MM.1S (cell line): ENCODE data around the gene ANKRD13B.

Experiments
- DNase-seq: peaks from one replicate; pipeline ENCODE4 v3.0.0-alpha.2; 2015
- H2AFZ ChIP-seq: fragments of 300-600 bp; sonication (generic); 2 replicates; pipeline ENCODE4 v1.6.0; 2016; ENCODE audit warnings: antibody characterized with exemption, low read length
- H3F3A ChIP-seq: fragments of 300-600 bp; sonication (generic); 2 replicates; pipeline ENCODE4 v1.6.1; 2016; ENCODE audit warnings: mild to moderate bottlenecking, antibody characterized with exemption, low read length, moderate library complexity, mixed read lengths; ENCODE audit not compliant: insufficient read depth
- H3K27ac ChIP-seq: fragments of 300-600 bp; sonication (generic); 2 replicates; pipeline ENCODE4 v1.5.1; 2016; ENCODE audit warnings: mild to moderate bottlenecking, low read length
- H3K27me3 ChIP-seq: fragments of 300-600 bp; sonication (generic); replicated peaks from 2 replicates; pipeline ENCODE4 v1.6.0; 2016; ENCODE audit warnings: low read length; ENCODE audit not compliant: insufficient read depth
- H3K36me3 ChIP-seq: fragments of 300-600 bp; sonication (generic); replicated peaks from 2 replicates; pipeline ENCODE4 v1.6.1; 2016; ENCODE audit warnings: mild to moderate bottlenecking, low read length, mixed read lengths; ENCODE audit not compliant: insufficient read depth
- H3K4me1 ChIP-seq: fragments of 300-600 bp; sonication (generic); 2 replicates; pipeline ENCODE4 v1.6.1; 2016; ENCODE audit warnings: low read length, mixed read lengths
- H3K4me2 ChIP-seq: fragments of 300-600 bp; sonication (generic); 2 replicates; pipeline ENCODE4 v1.6.0; 2016; ENCODE audit warnings: low read depth, low read length
- H3K4me3 ChIP-seq: fragments of 300-600 bp; sonication (generic); 2 replicates; pipeline ENCODE4 v1.5.1; 2016; ENCODE audit warnings: low read length, mixed read lengths
- H3K79me2 ChIP-seq: fragments of 300-600 bp; sonication (generic); 2 replicates; pipeline ENCODE4 v1.6.1; 2016; ENCODE audit warnings: mixed run types, low read length, mixed read lengths
- H3K9ac ChIP-seq: fragments of 300-600 bp; sonication (generic); 2 replicates; pipeline ENCODE4 v1.6.1; 2016; ENCODE audit warnings: low read length, mixed read lengths
- H3K9me2 ChIP-seq: fragments of 300-600 bp; sonication (generic); replicated peaks from 2 replicates; pipeline ENCODE4 v1.6.1; 2016; ENCODE audit warnings: mild to moderate bottlenecking, low read length, mixed read lengths; ENCODE audit not compliant: insufficient read depth
- H3K9me3 ChIP-seq: fragments of 300-600 bp; sonication (generic); replicated peaks from 2 replicates; pipeline ENCODE4 v1.6.1; 2016; ENCODE audit warnings: mild to moderate bottlenecking, low read length, mixed read lengths; ENCODE audit not compliant: insufficient read depth
- H4K20me1 ChIP-seq: fragments of 300-600 bp; sonication (generic); 2 replicates; pipeline ENCODE4 v1.6.1; 2016; ENCODE audit warnings: mild to moderate bottlenecking, low read length, moderate library complexity, mixed read lengths; ENCODE audit not compliant: insufficient read depth
- EZH2 ChIP-seq: fragments of 300-600 bp; sonication (generic); optimal IDR thresholded peaks from 2 replicates; pipeline ENCODE3; 2017; ENCODE audit warnings: low read depth, mild to moderate bottlenecking, antibody characterized with exemption, low read length, mixed read lengths
- EZH2phosphoT487 ChIP-seq: fragments of 300-600 bp; sonication (generic); IDR thresholded peaks from 2 replicates; pipeline ENCODE4 v1.6.1; 2018; ENCODE audit warnings: antibody characterized with exemption, low read length
- TF ChIP-seq, protein P1 (sequence below): fragments of 300-600 bp; sonication (generic); IDR thresholded peaks from 2 replicates; pipeline ENCODE4 v1.5.1; 2016; ENCODE audit warnings: antibody characterized with exemption, low read length, mixed read lengths

The ANKRD13B gene

DNA sequence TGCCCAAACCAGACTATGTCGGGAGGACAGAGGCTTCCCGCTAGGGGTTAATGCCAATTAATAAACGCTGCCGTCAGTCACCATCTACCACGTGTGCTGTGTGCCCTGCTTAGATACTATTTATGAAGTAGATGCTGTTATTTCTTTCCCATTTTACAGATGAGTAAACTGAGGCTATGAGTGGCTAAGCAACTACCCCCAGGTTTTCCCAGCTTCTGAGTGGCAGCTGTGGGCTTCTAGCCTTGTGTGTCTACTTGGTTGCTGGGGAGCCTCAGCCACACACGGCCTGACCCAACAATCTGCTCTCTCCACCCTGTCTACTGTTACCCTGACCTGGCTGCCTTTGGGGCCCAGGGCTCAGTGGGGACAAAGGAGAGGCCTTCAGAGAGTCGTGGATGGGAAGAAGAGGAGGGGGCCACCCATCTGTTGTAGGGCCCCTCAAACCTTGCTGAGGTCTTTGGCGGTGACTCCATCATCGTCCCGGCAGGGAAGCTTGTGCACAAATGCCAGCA is 10.6 kb upstream of the ANKRD13B start:
- H3K9me2 ChIP-seq: no peaks in the 10 kb centered on the region
- peaks cover 8% of the 10 kb centered on the region; the same call in 1 of the 2 replicates for H3K4me1 ChIP-seq
- no peak for DNase-seq
- H3K79me2 ChIP-seq: peaks cover 41% of the 10 kb centered on the region
- H3K4me3 ChIP-seq: no peak overlapping the region
- H3K9ac ChIP-seq: no peak overlapping the region
- no peaks in the 10 kb centered on the region for H3F3A ChIP-seq
- no peak overlapping the region for H3K27ac ChIP-seq
- H3K36me3 ChIP-seq: no peaks in the 10 kb centered on the region
- H3K9me3 ChIP-seq: no peaks in the 10 kb centered on the region
- H4K20me1 ChIP-seq: no peaks in the 10 kb centered on the region
- H3K27me3 ChIP-seq: no peaks in the 10 kb centered on the region
- no peak overlapping the region for H2AFZ ChIP-seq
- no peak overlapping the region for H3K4me2 ChIP-seq
- TF ChIP-seq EZH2 (no peak), EZH2phosphoT487 (no peak)
- TF ChIP-seq, protein P1, sequence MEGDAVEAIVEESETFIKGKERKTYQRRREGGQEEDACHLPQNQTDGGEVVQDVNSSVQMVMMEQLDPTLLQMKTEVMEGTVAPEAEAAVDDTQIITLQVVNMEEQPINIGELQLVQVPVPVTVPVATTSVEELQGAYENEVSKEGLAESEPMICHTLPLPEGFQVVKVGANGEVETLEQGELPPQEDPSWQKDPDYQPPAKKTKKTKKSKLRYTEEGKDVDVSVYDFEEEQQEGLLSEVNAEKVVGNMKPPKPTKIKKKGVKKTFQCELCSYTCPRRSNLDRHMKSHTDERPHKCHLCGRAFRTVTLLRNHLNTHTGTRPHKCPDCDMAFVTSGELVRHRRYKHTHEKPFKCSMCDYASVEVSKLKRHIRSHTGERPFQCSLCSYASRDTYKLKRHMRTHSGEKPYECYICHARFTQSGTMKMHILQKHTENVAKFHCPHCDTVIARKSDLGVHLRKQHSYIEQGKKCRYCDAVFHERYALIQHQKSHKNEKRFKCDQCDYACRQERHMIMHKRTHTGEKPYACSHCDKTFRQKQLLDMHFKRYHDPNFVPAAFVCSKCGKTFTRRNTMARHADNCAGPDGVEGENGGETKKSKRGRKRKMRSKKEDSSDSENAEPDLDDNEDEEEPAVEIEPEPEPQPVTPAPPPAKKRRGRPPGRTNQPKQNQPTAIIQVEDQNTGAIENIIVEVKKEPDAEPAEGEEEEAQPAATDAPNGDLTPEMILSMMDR: no peak

- H3K4me2 ChIP-seq: no peak overlapping the region
- H3K9me3 ChIP-seq: no peaks in the 10 kb centered on the region
- no peak for DNase-seq
- TF ChIP-seq EZH2 (no peak), EZH2phosphoT487 (no peak)
- TF ChIP-seq, protein P1: no peak
- H3K9ac ChIP-seq: no peak overlapping the region
- H3K27me3 ChIP-seq: no peaks in the 10 kb centered on the region
- no peaks in the 10 kb centered on the region for H3F3A ChIP-seq
- no peak overlapping the region for H3K4me3 ChIP-seq
- H3K79me2 ChIP-seq: peaks cover 45% of the 10 kb centered on the region
- H3K4me1 ChIP-seq: peaks cover 11% of the 10 kb centered on the region; the same call in 1 of the 2 replicates
- no peak overlapping the region for H2AFZ ChIP-seq
- H4K20me1 ChIP-seq: no peaks in the 10 kb centered on the region
- no peaks in the 10 kb centered on the region for H3K36me3 ChIP-seq
- H3K27ac ChIP-seq: no peak overlapping the region
- no peaks in the 10 kb centered on the region for H3K9me2 ChIP-seq
Observed at GRCh38 chr17:29582772-29583171, 10.2 kb upstream of the ANKRD13B start.

DNA sequence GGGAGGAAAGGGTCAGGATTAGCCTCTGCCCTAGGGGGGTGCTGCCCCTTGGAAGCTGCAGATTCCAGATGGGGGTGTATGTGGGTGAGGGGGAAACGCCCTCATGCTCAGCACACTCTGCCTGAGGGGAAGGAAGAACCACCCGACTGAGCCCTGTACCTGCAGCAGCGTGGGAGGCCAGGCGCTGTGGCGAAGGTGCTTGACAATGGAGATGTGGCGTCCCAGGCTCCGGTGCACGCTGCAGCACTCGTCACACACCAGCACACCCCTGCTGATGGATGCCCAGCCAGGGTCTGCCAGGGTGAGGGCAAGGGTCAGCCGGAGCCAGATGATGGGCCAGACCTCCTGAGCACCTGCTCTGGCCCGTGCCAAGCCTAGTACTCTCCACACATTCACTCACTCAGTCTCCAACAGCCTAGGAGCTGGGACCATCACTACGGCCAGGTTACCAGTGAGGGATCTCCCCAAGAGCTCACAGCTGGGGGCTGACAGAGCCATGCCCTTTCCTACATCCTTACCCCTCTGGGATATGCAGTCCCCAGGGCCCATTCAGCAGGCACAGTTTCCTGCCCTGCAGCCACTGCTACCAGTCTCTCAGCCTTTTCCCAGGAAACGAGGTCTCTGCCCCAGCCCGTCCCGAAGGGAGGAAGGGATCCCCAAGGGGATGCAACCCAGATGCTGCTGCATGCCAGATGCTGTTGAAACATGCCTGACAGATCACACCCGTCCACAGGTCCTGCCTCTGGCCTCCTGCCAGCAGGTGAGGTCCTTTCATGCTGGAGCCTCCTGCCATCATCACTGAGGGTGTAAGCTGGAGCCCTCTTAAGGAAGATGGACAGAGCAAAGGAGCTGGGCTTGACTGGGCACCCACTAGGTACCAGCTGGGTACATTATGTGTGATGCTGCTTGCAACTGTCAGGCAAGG is 9.3 kb upstream of the ANKRD13B start:
- DNase-seq: no peak
- no peak overlapping the region for H3K4me2 ChIP-seq
- H3K9ac ChIP-seq: no peak overlapping the region
- H3K4me1 ChIP-seq: peaks cover 15% of the 10 kb centered on the region; the same call in 1 of the 2 replicates
- no peaks in the 10 kb centered on the region for H4K20me1 ChIP-seq
- H3F3A ChIP-seq: no peaks in the 10 kb centered on the region
- peaks cover 54% of the 10 kb centered on the region for H3K79me2 ChIP-seq
- no peak overlapping the region for H3K4me3 ChIP-seq
- H3K9me2 ChIP-seq: no peaks in the 10 kb centered on the region
- no peak overlapping the region for H3K27ac ChIP-seq
- H3K36me3 ChIP-seq: no peaks in the 10 kb centered on the region
- TF ChIP-seq EZH2 (no peak), EZH2phosphoT487 (no peak)
- no peaks in the 10 kb centered on the region for H3K27me3 ChIP-seq
- no peaks in the 10 kb centered on the region for H3K9me3 ChIP-seq
- no peak overlapping the region for H2AFZ ChIP-seq
